HT-29 (cell line): ENCODE results near the gene CYCS. TPM values are rescaled to one million over a fixed set of nuclear protein-coding genes. Genes with fewer than 3 reads are reported as not detected.
A peak's percentile ranks its signal among the peaks of the same experiment; 100 is the strongest.

ENCODE experiments used
- DNase-seq: peaks from one replicate; pipeline ENCODE4 v3.0.0-alpha.2; 2015; ENCODE audit warnings: low spot score
- total RNA-seq: library from RNA; depleted of rRNA; stranded (reverse); fragments of >200 nt; shearing (Covaris generic); gene quantifications from 2 replicates; pipeline ENCODE4 v1.2.3, GENCODE V29; 2014; rRNA removed

Gene CYCS
- 45.2 and 56.8 TPM in 2 replicates for total RNA-seq

GRCh38 chr7:25125137-25125946, at the start of gene CYCS:
Gene CYCS, minus strand, starts transcription at chr7:25125260. Its CDS starts 1,141 bp downstream, at chr7:25124119.
- peak; percentile 100 for DNase-seq

GRCh38 chr7:25173184-25173583, 48.1 kb upstream of the CYCS start:
- no peak for DNase-seq

- no peak for DNase-seq
Measured at GRCh38 chr7:25171516-25171915, 46.5 kb upstream of the CYCS start.

- no peak for DNase-seq
Measured at GRCh38 chr7:25171071-25171470, 46.0 kb upstream of the CYCS start.

DNA sequence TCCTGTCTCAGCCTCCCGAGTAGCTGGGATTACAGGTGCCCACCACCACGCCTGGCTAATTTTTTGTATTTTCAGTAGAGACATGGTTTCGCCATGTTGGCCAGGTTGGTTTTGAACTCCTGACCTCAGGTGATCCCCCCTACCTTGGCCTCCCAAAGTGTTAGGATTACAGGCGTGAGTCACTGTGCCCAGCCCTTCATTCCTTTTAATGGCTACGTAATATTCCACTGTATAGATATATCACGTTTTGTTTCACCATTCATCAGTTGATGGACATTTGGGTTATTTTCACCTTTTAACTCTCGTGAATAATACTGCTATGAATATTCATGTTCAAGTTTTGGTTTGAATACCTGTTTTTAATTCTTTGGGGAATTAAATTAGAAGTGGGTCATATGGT, 44.6 kb upstream of the CYCS start:
- no peak for DNase-seq

GRCh38 chr7:25168145-25168544, 43.1 kb upstream of the CYCS start:
- no peak for DNase-seq

- peak; percentile 70 for DNase-seq
Measured at GRCh38 chr7:25167262-25167843, 42.3 kb upstream of the CYCS start.

DNA sequence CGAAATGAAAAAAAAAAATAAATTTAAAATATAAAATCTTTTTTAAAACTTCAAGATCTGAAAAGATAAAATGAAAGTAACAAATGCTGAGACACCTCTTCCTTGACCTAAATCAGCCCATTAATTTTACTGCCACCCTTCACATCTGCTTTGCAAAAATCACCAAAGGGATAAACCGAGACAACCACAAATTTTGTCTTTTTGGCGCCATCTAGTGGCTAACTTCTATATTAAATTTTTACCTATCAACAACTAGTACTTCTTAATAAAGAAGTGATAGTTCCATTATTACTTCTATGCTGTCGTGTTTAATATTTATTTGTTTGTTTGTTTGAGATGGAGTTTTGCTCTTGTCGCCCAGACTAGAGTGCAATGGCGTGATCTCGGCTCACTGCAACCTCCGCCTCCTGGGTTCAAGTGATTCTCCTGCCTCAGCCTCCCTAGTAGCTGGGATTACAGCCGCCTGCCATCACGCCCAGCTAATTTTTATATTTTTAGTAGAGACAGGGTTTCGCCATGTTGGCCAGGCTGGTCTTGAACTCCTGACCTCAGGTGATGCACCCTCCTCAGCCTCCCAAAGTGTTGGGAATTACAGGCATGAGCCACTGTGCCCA, 35.0 kb upstream of the CYCS start:
- peak; percentile 83 for DNase-seq

GRCh38 chr7:25158966-25159365, 33.9 kb upstream of the CYCS start:
- DNase-seq = no peak

- DNase-seq = no peak
Measured at GRCh38 chr7:25151773-25152172, 26.7 kb upstream of the CYCS start.

DNA sequence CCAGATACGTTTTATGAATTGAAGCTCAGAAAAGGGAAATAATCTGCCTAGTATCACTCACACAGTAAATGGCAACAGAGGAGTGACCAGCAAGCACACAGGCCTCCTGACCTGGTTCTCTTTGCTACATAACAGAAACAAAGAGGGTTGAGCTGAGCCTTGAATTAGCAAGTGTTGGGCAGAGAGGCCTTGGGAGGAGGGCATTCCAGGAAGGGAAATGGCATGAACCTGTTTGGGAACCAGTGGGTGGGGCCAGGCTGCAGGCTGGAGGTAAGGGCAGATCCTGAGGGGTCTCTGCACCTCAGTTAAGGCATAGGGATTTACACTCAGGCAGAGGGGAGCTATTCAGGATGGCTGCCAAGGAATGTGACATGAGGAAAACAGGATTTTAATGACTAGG, 24.8 kb upstream of the CYCS start:
- no peak for DNase-seq

DNA sequence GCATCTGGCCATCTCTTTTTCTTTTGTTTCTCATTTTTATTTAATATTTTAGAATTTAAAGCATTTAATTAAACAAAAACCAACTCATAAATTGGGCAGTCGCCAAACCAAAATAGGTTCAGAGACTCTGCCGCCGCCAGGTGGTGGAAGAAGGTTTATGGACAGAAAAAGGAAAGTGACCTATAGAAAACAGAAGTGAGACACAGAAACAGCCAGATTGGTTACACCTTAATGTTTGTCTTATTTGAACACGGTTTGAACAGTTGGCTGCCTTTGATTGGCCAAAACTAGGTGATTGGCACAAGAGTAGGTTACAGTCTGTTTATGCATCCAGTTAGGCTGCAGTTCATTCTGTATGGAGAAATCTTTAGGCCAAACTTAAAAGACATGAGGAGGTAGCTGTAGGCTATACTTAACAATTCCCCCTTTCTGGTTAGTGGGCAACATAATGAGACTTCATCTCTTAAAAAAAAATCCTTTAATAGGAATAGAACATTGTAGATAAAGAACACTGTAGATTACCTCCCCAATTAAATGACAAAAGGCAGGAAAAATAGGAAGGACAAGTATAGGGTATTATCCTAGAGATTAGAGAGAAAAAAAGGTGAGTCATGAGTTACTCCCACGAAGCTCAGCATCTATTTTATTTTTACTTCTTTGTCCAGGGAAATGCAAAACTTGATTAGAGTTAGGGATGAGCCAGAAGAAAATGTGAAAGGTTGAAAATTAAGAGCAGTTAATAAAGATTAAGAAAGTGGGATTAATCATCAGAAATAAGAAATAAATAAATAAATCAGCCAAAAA, 23.9 kb upstream of the CYCS start:
- peak; percentile 2 for DNase-seq

DNA sequence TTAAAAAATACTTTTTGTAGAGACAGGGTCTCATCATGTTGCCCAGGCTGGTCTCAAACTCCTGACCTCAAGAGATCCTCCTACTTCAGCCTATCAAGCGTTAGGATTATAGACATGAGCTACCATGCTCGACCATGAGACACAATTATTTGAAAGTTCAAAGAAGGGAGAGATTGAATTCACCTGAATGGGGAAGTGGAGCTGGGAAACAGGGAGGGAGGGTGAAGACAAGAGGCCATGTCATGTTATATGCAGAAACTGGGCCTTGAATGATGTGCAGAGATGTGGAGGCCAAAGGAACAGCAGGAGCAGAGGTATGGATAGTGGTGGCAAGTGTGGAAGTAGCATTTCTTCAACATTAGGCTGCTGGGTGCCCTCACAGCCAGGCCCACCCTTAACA, 18.7 kb upstream of the CYCS start:
- no peak for DNase-seq

- no peak for DNase-seq
Measured at GRCh38 chr7:25139536-25139935, 14.5 kb upstream of the CYCS start.

- DNase-seq = no peak
Measured at GRCh38 chr7:25134358-25135010, 9.4 kb upstream of the CYCS start.

DNA sequence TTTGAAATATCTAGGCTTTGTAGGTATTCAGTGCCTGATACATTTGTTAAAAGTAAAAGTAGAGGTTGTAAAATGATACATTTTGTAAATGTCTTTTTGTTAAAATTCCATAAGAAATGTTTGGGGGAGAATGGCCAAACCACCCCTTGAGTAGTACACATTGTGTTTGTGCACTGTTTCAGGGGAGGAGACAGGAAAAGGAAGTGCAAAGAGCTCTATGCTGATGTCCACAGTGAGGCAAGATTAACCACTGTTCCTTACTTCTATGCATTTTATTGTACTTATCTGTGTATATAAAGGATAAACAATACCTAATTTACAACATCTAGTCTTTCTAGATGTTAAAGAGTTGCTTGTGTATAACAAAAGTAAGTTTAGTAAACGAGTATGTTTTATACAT, 7.4 kb upstream of the CYCS start:
- DNase-seq = no peak

DNA sequence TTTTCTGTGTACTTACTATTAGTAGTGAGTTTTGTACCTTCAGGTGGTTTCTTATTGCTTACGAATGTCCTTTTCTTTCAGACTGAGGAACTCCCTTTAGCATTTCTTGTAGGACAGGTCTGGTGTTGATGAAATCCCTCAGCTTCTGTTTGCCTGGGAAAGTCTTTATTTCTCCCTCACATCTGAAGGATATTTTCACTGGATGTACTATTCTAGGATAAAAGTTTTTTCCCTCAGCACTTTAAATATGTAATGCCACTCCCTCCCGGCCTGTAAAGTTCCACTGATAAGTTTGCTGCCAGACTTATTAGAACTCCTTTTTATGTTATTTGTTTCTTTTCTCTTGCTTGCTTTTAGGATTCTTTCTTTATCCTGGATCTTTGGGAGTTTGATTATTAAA, 1.7 kb upstream of the CYCS start:
- no peak for DNase-seq

GRCh38 chr7:25124465-25125136, 459 bp downstream of the CYCS start:
- no peak for DNase-seq

GRCh38 chr7:25122373-25122772, 2.7 kb downstream of the CYCS start:
- DNase-seq = no peak

- no peak for DNase-seq
Measured at GRCh38 chr7:25121599-25121998, 3.5 kb downstream of the CYCS start.

DNA sequence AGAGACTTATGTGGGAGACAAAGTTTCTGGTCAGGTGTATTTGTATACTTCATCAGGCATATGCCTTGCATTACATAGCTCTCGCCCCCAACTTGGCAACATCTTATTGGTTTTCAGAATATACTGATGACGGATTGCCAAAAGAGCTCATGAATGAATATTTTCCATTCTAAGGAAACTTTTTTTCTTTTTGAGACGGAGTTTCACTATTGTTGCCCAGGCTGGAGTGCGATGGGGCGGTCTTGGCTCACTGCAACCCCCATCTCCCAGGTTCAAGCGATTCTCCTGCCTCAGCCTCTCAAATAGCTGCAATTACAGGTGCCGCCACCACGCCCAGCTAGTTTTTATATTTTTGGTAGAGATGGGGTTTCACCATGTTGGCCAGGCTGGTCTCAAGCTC, 6.0 kb downstream of the CYCS start:
- DNase-seq = no peak
